PC-3 (cell line): ENCODE data around the gene PREX1.

Experiments used
- EZH2 ChIP-seq: fragments of 300-600 bp; sonication (generic); IDR thresholded peaks from one replicate; pipeline ENCODE4 v1.6.1; 2017; ENCODE audit warnings: antibody characterized with exemption, mild to moderate bottlenecking, low read length; ENCODE audit not compliant: unreplicated experiment
- TF ChIP-seq, protein P1 (sequence below): fragments of 300-600 bp; sonication (generic); conservative IDR thresholded peaks from 2 replicates; pipeline ENCODE4 v1.5.1; 2017; ENCODE audit warnings: antibody characterized with exemption, low read depth, mild to moderate bottlenecking, low read length

DNA sequence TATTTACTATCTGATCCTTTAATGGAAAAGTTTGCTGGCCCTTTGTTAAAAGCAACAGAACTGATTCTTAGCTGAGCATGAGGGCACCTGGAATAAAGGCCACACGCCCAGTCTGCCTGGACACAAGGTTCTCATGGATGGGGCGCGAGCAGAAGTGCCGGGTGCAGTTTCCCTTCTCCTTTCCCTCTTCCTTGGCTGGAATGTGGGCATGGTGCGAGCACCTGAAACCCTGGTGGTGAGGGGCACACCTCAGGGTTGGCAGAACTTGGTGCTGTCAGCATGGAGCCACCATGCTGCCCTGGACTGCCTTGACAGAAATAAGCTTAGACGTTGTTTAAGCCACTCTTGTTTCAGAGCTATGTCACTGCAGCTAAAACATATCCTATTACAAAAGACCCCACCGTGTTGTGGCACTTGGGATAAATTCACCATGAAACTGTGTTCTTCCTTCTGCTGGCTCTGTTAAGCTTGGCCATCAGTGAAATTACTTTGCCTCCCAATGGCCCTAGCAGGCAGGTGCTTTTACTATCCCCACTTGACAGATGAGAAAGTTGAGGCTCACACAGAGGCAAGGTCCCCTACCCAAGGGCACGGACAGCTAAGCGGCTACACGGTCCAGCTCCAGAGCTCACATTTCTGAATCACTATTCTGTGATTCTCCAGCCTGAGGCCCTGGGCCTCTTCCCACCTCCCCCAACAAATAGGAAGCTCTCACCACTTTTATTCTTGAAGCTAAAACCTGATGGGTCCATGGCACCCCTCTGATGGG is 115.9 kb downstream of the PREX1 start:
- TF ChIP-seq, protein P1, sequence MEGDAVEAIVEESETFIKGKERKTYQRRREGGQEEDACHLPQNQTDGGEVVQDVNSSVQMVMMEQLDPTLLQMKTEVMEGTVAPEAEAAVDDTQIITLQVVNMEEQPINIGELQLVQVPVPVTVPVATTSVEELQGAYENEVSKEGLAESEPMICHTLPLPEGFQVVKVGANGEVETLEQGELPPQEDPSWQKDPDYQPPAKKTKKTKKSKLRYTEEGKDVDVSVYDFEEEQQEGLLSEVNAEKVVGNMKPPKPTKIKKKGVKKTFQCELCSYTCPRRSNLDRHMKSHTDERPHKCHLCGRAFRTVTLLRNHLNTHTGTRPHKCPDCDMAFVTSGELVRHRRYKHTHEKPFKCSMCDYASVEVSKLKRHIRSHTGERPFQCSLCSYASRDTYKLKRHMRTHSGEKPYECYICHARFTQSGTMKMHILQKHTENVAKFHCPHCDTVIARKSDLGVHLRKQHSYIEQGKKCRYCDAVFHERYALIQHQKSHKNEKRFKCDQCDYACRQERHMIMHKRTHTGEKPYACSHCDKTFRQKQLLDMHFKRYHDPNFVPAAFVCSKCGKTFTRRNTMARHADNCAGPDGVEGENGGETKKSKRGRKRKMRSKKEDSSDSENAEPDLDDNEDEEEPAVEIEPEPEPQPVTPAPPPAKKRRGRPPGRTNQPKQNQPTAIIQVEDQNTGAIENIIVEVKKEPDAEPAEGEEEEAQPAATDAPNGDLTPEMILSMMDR = no peak
- TF ChIP-seq EZH2 = no peak
